ENCODE measurements around the gene DPH1.

- TF ChIP-seq CTCF (IDR thresholded peaks at IDR 0.05 in 4 of 5, conservative IDR thresholded peaks at IDR 0.05 in 1 of 5), result no peak
- TF ChIP-seq POLR2A (IDR thresholded peaks at IDR 0.05), result peak; percentile 18 to 32
Measured at GRCh38 chr17:1992541-1992940, 37.4 kb upstream of the DPH1 start.
